HCT116 (cell line): ENCODE data around the gene ACE. TPM values are rescaled to one million over a fixed set of nuclear protein-coding genes. Genes with fewer than 3 reads are reported as not detected.

Experiments used
- ATAC-seq: fragments of 200-7000 bp; cut with Tn5 transposase; 2 replicates; pipeline ENCODE4 v1.9.1; 2020; ENCODE audit warnings: mild to moderate bottlenecking, moderate library complexity
- BruUV-seq: library from RNA; stranded (reverse); fragments of 400-500 nt; replicated peaks from 2 replicates; lab custom pipeline; 2021; lab: Mats Ljungman, UMichigan
- CTCF ChIA-PET: fragments of 300-600 bp; sonication (Branson Sonifier 250); formaldehyde crosslinking; loops from one replicate; lab custom pipeline; 2021; ENCODE audit warnings: antibody characterized with exemption; lab: Charles Lee
- POLR2A ChIA-PET: fragments of 300-600, 350-600 bp; sonication (Branson Sonifier 250); formaldehyde crosslinking; loops from one replicate; lab custom pipeline; 2021; ENCODE audit warnings: antibody characterized with exemption; lab: Charles Lee
- RAD21 ChIA-PET, 2 experiments: fragments of 300-600 bp; sonication (Branson Sonifier 250); formaldehyde crosslinking; loops; one replicate each; lab custom pipeline; 2023; ENCODE audit warnings: low total read pairs in 2 of 2; ENCODE audit not compliant: uncharacterized antibody in 2 of 2, unreplicated experiment in 2 of 2, low non-redundant PET in 1 of 2; lab: Charles Lee
- DNase-seq: peaks from one replicate; pipeline ENCODE4 v3.0.0-alpha.2; 2010; ENCODE audit warnings: low read depth, low spot score
- H2AFZ ChIP-seq: fragments of 200-600 bp; shearing (Covaris generic), sonication (generic); 2 replicates; pipeline ENCODE4 v1.6.1; 2017; ENCODE audit warnings: low read depth, mixed run types, mixed read lengths, antibody characterized with exemption, low read length; ENCODE audit not compliant: poor library complexity, severe bottlenecking
- H3K27ac ChIP-seq: 2 replicates; pipeline ENCODE4 v1.5.1; 2012; ENCODE audit warnings: low read depth, low read length
- H3K27me3 ChIP-seq: fragments of 200-600 bp; sonication (generic); 2 replicates; pipeline ENCODE4 v1.6.1; 2016; ENCODE audit warnings: mixed run types, low read length, mixed read lengths; ENCODE audit not compliant: insufficient read depth
- H3K36me3 ChIP-seq, 2 experiments: fragments of 200-500 bp in 1 of 2; fragments of 200-600 bp in 1 of 2; sonication (Bioruptor generic) in 1 of 2; sonication (generic) in 1 of 2; 2 replicates each; pipeline versions ENCODE4 v1.5.1 to v1.6.1; 2014 to 2016; ENCODE audit warnings: low read length in 2 of 2, inconsistent platforms in 1 of 2, mixed read lengths in 1 of 2, mixed run types in 1 of 2; ENCODE audit not compliant: insufficient read depth in 2 of 2, control insufficient read depth in 1 of 2
- H3K4me1 ChIP-seq, 2 experiments: fragments of 200-600 bp in 1 of 2; sonication (generic) in 1 of 2; 2 replicates each; pipeline versions ENCODE4 v1.5.1 to v1.6.1; 2012 to 2017; ENCODE audit warnings: low read length in 2 of 2, inconsistent platforms in 1 of 2, mild to moderate bottlenecking in 1 of 2, mixed read lengths in 1 of 2, mixed run types in 1 of 2, moderate library complexity in 1 of 2; ENCODE audit not compliant: insufficient read depth in 2 of 2, control insufficient read depth in 1 of 2
- H3K4me2 ChIP-seq: fragments of 200-600 bp; sonication (generic); 2 replicates; pipeline ENCODE4 v1.6.1; 2017; ENCODE audit warnings: mixed run types, low read length, mixed read lengths
- H3K4me3 ChIP-seq, 2 experiments: fragments of 200-600 bp in 1 of 2; sonication (generic) in 1 of 2; replicated peaks in 1 of 2; 2 replicates each; pipeline ENCODE4 v1.5.1; 2011 to 2016; ENCODE audit warnings: low read length in 2 of 2, control low read depth in 1 of 2, low read depth in 1 of 2, mild to moderate bottlenecking in 1 of 2, mixed read lengths in 1 of 2, mixed run types in 1 of 2
- H3K79me2 ChIP-seq: fragments of 200-600 bp; sonication (generic); 2 replicates; pipeline ENCODE4 v1.6.1; 2017; ENCODE audit warnings: mild to moderate bottlenecking, mixed run types, low read length, moderate library complexity, mixed read lengths; ENCODE audit not compliant: insufficient read depth
- H3K9ac ChIP-seq: fragments of 200-600 bp; sonication (generic); 2 replicates; pipeline ENCODE4 v1.6.1; 2016; ENCODE audit warnings: low read length, mixed read lengths
- H3K9me2 ChIP-seq: fragments of 200-600 bp; sonication (generic), shearing (Covaris generic); 2 replicates; pipeline ENCODE4 v1.6.1; 2017; ENCODE audit warnings: mixed run types, mild to moderate bottlenecking, moderate library complexity; ENCODE audit not compliant: insufficient read depth
- H3K9me3 ChIP-seq, 2 experiments: fragments of 200-500 bp in 1 of 2; fragments of 200-600 bp in 1 of 2; sonication (Bioruptor generic) in 1 of 2; sonication (generic) in 1 of 2; 2 replicates each; pipeline ENCODE4 v1.6.1; 2014 to 2017; ENCODE audit warnings: low read length in 2 of 2, mixed read lengths in 2 of 2, inconsistent platforms in 1 of 2, low read depth in 1 of 2, mild to moderate bottlenecking in 1 of 2, mixed run types in 1 of 2, moderate library complexity in 1 of 2; ENCODE audit not compliant: control insufficient read depth in 1 of 2, insufficient read depth in 1 of 2
- H4K20me1 ChIP-seq: fragments of 200-600 bp; sonication (generic), shearing (Covaris generic); 2 replicates; pipeline ENCODE4 v1.6.1; 2017; ENCODE audit warnings: mixed run types, mild to moderate bottlenecking, moderate library complexity; ENCODE audit not compliant: insufficient read depth
- CEBPB ChIP-seq: IDR thresholded peaks from 2 replicates; pipeline ENCODE4 v1.6.1; 2012; ENCODE audit warnings: low read depth
- CTCF ChIP-seq, 3 experiments: fragments of 200-600 bp in 1 of 3; sonication (generic) in 1 of 3; IDR thresholded peaks in 2 of 3; conservative IDR thresholded peaks in 1 of 3; 2 replicates each; pipeline ENCODE4 v1.5.1; 2012 to 2017; ENCODE audit warnings: low read depth in 2 of 3, low read length in 2 of 3, antibody characterized with exemption in 1 of 3, borderline replicate concordance in 1 of 3, control low read depth in 1 of 3, mild to moderate bottlenecking in 1 of 3, mixed read lengths in 1 of 3, mixed run types in 1 of 3, moderate library complexity in 1 of 3; ENCODE audit not compliant: insufficient read depth in 1 of 3
- EZH2phosphoT487 ChIP-seq: fragments of 200-600 bp; IDR thresholded peaks from 2 replicates; pipeline ENCODE4 v1.6.1; 2018; ENCODE audit warnings: antibody characterized with exemption, borderline replicate concordance
- FOSL1 ChIP-seq: IDR thresholded peaks from 2 replicates; pipeline ENCODE4 v1.6.1; 2012; ENCODE audit warnings: low read depth
- MAX ChIP-seq: IDR thresholded peaks from 2 replicates; pipeline ENCODE4 v1.6.1; 2012
- POLR2A ChIP-seq: IDR thresholded peaks from 2 replicates; pipeline ENCODE4 v1.7.0; 2011; ENCODE audit warnings: borderline replicate concordance; ENCODE audit not compliant: insufficient read depth, insufficient read length; ENCODE audit errors: extremely low read depth
- POLR2AphosphoS5 ChIP-seq: IDR thresholded peaks from 2 replicates; pipeline ENCODE4 v1.6.1; 2011; ENCODE audit warnings: mild to moderate bottlenecking, low read depth, low read length, moderate library complexity
- RAD21 ChIP-seq: IDR thresholded peaks from 2 replicates; pipeline ENCODE4 v1.6.1; 2012; ENCODE audit warnings: low read depth, mild to moderate bottlenecking
- REST ChIP-seq: IDR thresholded peaks from 2 replicates; pipeline ENCODE4 v1.6.1; 2012; ENCODE audit warnings: low read depth
- SIN3A ChIP-seq: IDR thresholded peaks from 2 replicates; pipeline ENCODE4 v1.6.1; 2012; ENCODE audit warnings: low read depth
- SP1 ChIP-seq: IDR thresholded peaks from 2 replicates; pipeline ENCODE4 v1.6.1; 2012; ENCODE audit warnings: low read depth
- TCF7L2 ChIP-seq: IDR thresholded peaks from 2 replicates; pipeline ENCODE4 v1.7.0; 2011; ENCODE audit warnings: borderline replicate concordance, inconsistent platforms; ENCODE audit not compliant: insufficient read depth, insufficient read length; ENCODE audit errors: extremely low read depth
- YY1 ChIP-seq: IDR thresholded peaks from 2 replicates; pipeline ENCODE4 v1.6.1; 2011; ENCODE audit warnings: low read length, low read depth, moderate library complexity, mild to moderate bottlenecking; ENCODE audit not compliant: insufficient replicate concordance; ENCODE audit errors: extremely low read depth
- intact Hi-C: fragments of 100-400 bp; cut with micrococcal nuclease; formaldehyde crosslinking; loops from 2 replicates; pipeline ENCODE4 v1.10.0; 2022
- total RNA-seq: library from RNA; stranded (reverse); gene quantifications from one replicate; pipeline ENCODE4 v1.2.1, GENCODE V29; 2021; ENCODE audit not compliant: unreplicated experiment
- TF ChIP-seq, protein P1 (sequence below): IDR thresholded peaks from 2 replicates; pipeline ENCODE4 v1.6.1; 2012

ACE gene
- total RNA-seq, 1 experiment from 2014 or later: 7.7 TPM

DNA sequence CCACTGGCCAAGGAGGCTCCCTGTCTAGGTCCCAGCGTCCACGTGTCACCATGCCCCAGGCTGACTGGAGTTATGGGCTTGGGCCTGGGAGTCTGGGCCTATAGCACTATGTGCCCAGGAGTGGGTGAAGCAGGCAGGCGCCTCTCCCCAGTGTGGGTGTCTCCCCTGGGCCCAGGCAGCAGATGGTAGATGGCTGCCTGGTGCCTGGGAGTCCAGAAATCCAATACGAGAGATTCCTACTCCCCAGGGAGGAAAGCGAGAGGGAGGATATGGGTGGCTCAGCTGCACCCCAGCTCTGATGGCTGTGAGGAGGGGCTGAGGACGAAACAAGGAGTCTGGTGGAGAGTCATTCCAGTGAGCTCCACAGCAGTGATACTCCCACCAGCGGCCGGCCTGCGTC lies 51.3 kb downstream of the ACE start:
- Histone ChIP-seq H3K9ac (no peak overlapping the region), H4K20me1 (no peaks in the 10 kb centered on the region), H3K4me1 (no peaks in the 10 kb centered on the region), H3K9me3 (no peaks in the 10 kb centered on the region), H3K9me2 (no peaks in the 10 kb centered on the region), H3K79me2 (no peaks in the 10 kb centered on the region), H2AFZ (no peak overlapping the region)
- ChIA-PET RAD21 (no interaction called here), CTCF (no interaction called here), POLR2A (no interaction called here)
- no peak for DNase-seq
- ATAC-seq: no peak
- intact Hi-C loops: no loop called here
- no TSS peak for BruUV-seq
- no peak for TF ChIP-seq CEBPB
- TF ChIP-seq SP1: no peak
- TF ChIP-seq POLR2A: no peak
- TF ChIP-seq CTCF (IDR thresholded peaks at IDR 0.05 in 2 of 3, conservative IDR thresholded peaks at IDR 0.05 in 1 of 3; ENCODE audit: borderline replicate concordance in 1 of 3, insufficient read depth in 1 of 3, low read depth in 2 of 3, low read length in 2 of 3): no peak
- TF ChIP-seq YY1: no peak
- no peak for TF ChIP-seq SIN3A
- no peak for TF ChIP-seq POLR2AphosphoS5
- no peak for TF ChIP-seq TCF7L2
- TF ChIP-seq EZH2phosphoT487: no peak
- TF ChIP-seq, protein P1, sequence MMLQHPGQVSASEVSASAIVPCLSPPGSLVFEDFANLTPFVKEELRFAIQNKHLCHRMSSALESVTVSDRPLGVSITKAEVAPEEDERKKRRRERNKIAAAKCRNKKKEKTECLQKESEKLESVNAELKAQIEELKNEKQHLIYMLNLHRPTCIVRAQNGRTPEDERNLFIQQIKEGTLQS: no peak
- no peak for TF ChIP-seq MAX
- no peak for TF ChIP-seq RAD21
- no peak for TF ChIP-seq REST
- TF ChIP-seq FOSL1: no peak
- TF ChIP-seq, all 23 proteins: peak for 0
- H3K27me3 ChIP-seq: peaks cover 30% of the 10 kb centered on the region
- H3K36me3 ChIP-seq: no peaks in the 10 kb centered on the region
- no peak overlapping the region for H3K4me2 ChIP-seq
- no peak overlapping the region for H3K4me3 ChIP-seq
- H3K27ac ChIP-seq: no peak overlapping the region
